ENCODE measurements around the gene CRYBA2. TPM values are rescaled to one million over a fixed set of nuclear protein-coding genes. Genes with fewer than 3 reads are reported as not detected.
A peak's percentile ranks its signal among the peaks of the same experiment; 100 is the strongest.

CRYBA2 gene
- total RNA-seq, 1 experiment from 2014 or later = not detected

GRCh38 chr2:218961229-218961628 is 32.0 kb downstream of the CRYBA2 start:
- Histone ChIP-seq H3K27ac (ENCODE audit: low read length) (no peak overlapping the region), H3K4me2 (ENCODE audit: low read depth, low read length, poor library complexity, severe bottlenecking) (no peak overlapping the region), H3K79me2 (ENCODE audit: low read length) (no peaks in the 10 kb centered on the region), H3K4me1 (ENCODE audit: low read length) (peaks cover 24% of the 10 kb centered on the region), H3K9me2 (replicated peaks; ENCODE audit: insufficient read depth, low read length) (no peaks in the 10 kb centered on the region), H3K9me3 (ENCODE audit: low read length) (no peaks in the 10 kb centered on the region), H3K9ac (ENCODE audit: low read length) (no peak overlapping the region), H3K27me3 (ENCODE audit: low read length) (no peaks in the 10 kb centered on the region), H3K4me3 (ENCODE audit: low read length) (no peak overlapping the region), H4K20me1 (ENCODE audit: insufficient read depth, low read depth, low read length) (no peaks in the 10 kb centered on the region), H3K36me3 (ENCODE audit: insufficient read depth, low read length) (no peaks in the 10 kb centered on the region), H2AFZ (ENCODE audit: low read length) (no peak overlapping the region)
- DNase-seq = no peak

GRCh38 chr2:218960309-218961165 is 32.7 kb downstream of the CRYBA2 start:
- no peaks in the 10 kb centered on the region for H3K79me2 ChIP-seq (ENCODE audit: low read length)
- H2AFZ ChIP-seq (ENCODE audit: low read length) = no peak overlapping the region
- H3K9ac ChIP-seq (ENCODE audit: low read length) = no peak overlapping the region
- no peaks in the 10 kb centered on the region for H3K27me3 ChIP-seq (ENCODE audit: low read length)
- no peak overlapping the region for H3K4me3 ChIP-seq (ENCODE audit: low read length)
- DNase-seq = no peak
- no peaks in the 10 kb centered on the region for H3K9me3 ChIP-seq (ENCODE audit: low read length)
- no peaks in the 10 kb centered on the region for H3K9me2 ChIP-seq (replicated peaks; ENCODE audit: insufficient read depth, low read length)
- peaks cover 24% of the 10 kb centered on the region for H3K4me1 ChIP-seq (ENCODE audit: low read length)
- no peak overlapping the region for H3K27ac ChIP-seq (ENCODE audit: low read length)
- no peak overlapping the region for H3K4me2 ChIP-seq (ENCODE audit: low read depth, low read length, poor library complexity, severe bottlenecking)
- no peaks in the 10 kb centered on the region for H3K36me3 ChIP-seq (ENCODE audit: insufficient read depth, low read length)
- no peaks in the 10 kb centered on the region for H4K20me1 ChIP-seq (ENCODE audit: insufficient read depth, low read depth, low read length)

GRCh38 chr2:218959761-218960308 is 33.4 kb downstream of the CRYBA2 start:
- Histone ChIP-seq H2AFZ (ENCODE audit: low read length) (no peak overlapping the region), H4K20me1 (ENCODE audit: insufficient read depth, low read depth, low read length) (no peaks in the 10 kb centered on the region), H3K4me1 (ENCODE audit: low read length) (peaks cover 23% of the 10 kb centered on the region), H3K9me2 (replicated peaks; ENCODE audit: insufficient read depth, low read length) (no peaks in the 10 kb centered on the region), H3K9ac (ENCODE audit: low read length) (peak overlapping the region; percentile 65), H3K4me2 (ENCODE audit: low read depth, low read length, poor library complexity, severe bottlenecking) (peak overlapping the region; percentile 75), H3K4me3 (ENCODE audit: low read length) (peak overlapping the region; percentile 67), H3K36me3 (ENCODE audit: insufficient read depth, low read length) (no peaks in the 10 kb centered on the region), H3K27me3 (ENCODE audit: low read length) (no peaks in the 10 kb centered on the region), H3K27ac (ENCODE audit: low read length) (no peak overlapping the region), H3K9me3 (ENCODE audit: low read length) (no peaks in the 10 kb centered on the region), H3K79me2 (ENCODE audit: low read length) (no peaks in the 10 kb centered on the region)
- no peak for DNase-seq

GRCh38 chr2:218959141-218959731 is 34.0 kb downstream of the CRYBA2 start, which contains the start of gene CDK5R2:
Gene CDK5R2, plus strand, starts transcription at chr2:218959666. Its CDS starts 155 bp downstream, at chr2:218959821.
- Histone ChIP-seq H2AFZ (ENCODE audit: low read length) (peak within 1 kb of the TSS; percentile 90), H3K4me1 (ENCODE audit: low read length) (peaks cover 17% of the 10 kb centered on the region), H3K79me2 (ENCODE audit: low read length) (no peaks in the 10 kb centered on the region), H3K27me3 (ENCODE audit: low read length) (no peaks in the 10 kb centered on the region), H3K9me3 (ENCODE audit: low read length) (no peaks in the 10 kb centered on the region), H4K20me1 (ENCODE audit: insufficient read depth, low read depth, low read length) (no peaks in the 10 kb centered on the region), H3K27ac (ENCODE audit: low read length) (no peak within 1 kb of the TSS), H3K4me3 (ENCODE audit: low read length) (peak within 1 kb of the TSS; percentile 67), H3K4me2 (ENCODE audit: low read depth, low read length, poor library complexity, severe bottlenecking) (peak within 1 kb of the TSS; percentile 75), H3K9me2 (replicated peaks; ENCODE audit: insufficient read depth, low read length) (no peaks in the 10 kb centered on the region), H3K36me3 (ENCODE audit: insufficient read depth, low read length) (no peaks in the 10 kb centered on the region), H3K9ac (ENCODE audit: low read length) (peak within 1 kb of the TSS; percentile 69)
- peak; percentile 98 for DNase-seq

GRCh38 chr2:218958276-218958675 is 34.9 kb downstream of the CRYBA2 start:
- no peaks in the 10 kb centered on the region for H3K9me3 ChIP-seq (ENCODE audit: low read length)
- no peaks in the 10 kb centered on the region for H3K27me3 ChIP-seq (ENCODE audit: low read length)
- no peak for DNase-seq
- H3K4me2 ChIP-seq (ENCODE audit: low read depth, low read length, poor library complexity, severe bottlenecking) = no peak overlapping the region
- no peaks in the 10 kb centered on the region for H3K79me2 ChIP-seq (ENCODE audit: low read length)
- H3K4me1 ChIP-seq (ENCODE audit: low read length) = peaks cover 11% of the 10 kb centered on the region
- no peaks in the 10 kb centered on the region for H4K20me1 ChIP-seq (ENCODE audit: insufficient read depth, low read depth, low read length)
- H3K4me3 ChIP-seq (ENCODE audit: low read length) = no peak overlapping the region
- H3K27ac ChIP-seq (ENCODE audit: low read length) = no peak overlapping the region
- H2AFZ ChIP-seq (ENCODE audit: low read length) = no peak overlapping the region
- H3K9me2 ChIP-seq (replicated peaks; ENCODE audit: insufficient read depth, low read length) = no peaks in the 10 kb centered on the region
- no peaks in the 10 kb centered on the region for H3K36me3 ChIP-seq (ENCODE audit: insufficient read depth, low read length)
- H3K9ac ChIP-seq (ENCODE audit: low read length) = no peak overlapping the region

GRCh38 chr2:218957671-218958070 is 35.6 kb downstream of the CRYBA2 start:
- H3K9ac ChIP-seq (ENCODE audit: low read length) = no peak overlapping the region
- H3K9me2 ChIP-seq (replicated peaks; ENCODE audit: insufficient read depth, low read length) = no peaks in the 10 kb centered on the region
- H2AFZ ChIP-seq (ENCODE audit: low read length) = no peak overlapping the region
- no peaks in the 10 kb centered on the region for H3K79me2 ChIP-seq (ENCODE audit: low read length)
- no peak overlapping the region for H3K4me3 ChIP-seq (ENCODE audit: low read length)
- DNase-seq = no peak
- no peaks in the 10 kb centered on the region for H3K27me3 ChIP-seq (ENCODE audit: low read length)
- H3K9me3 ChIP-seq (ENCODE audit: low read length) = no peaks in the 10 kb centered on the region
- H3K27ac ChIP-seq (ENCODE audit: low read length) = no peak overlapping the region
- peaks cover 11% of the 10 kb centered on the region for H3K4me1 ChIP-seq (ENCODE audit: low read length)
- H3K4me2 ChIP-seq (ENCODE audit: low read depth, low read length, poor library complexity, severe bottlenecking) = no peak overlapping the region
- H3K36me3 ChIP-seq (ENCODE audit: insufficient read depth, low read length) = no peaks in the 10 kb centered on the region
- no peaks in the 10 kb centered on the region for H4K20me1 ChIP-seq (ENCODE audit: insufficient read depth, low read depth, low read length)

GRCh38 chr2:218956039-218956438 is 37.2 kb downstream of the CRYBA2 start:
- Histone ChIP-seq H3K27me3 (ENCODE audit: low read length) (no peaks in the 10 kb centered on the region), H3K9me3 (ENCODE audit: low read length) (no peaks in the 10 kb centered on the region), H3K4me3 (ENCODE audit: low read length) (no peak overlapping the region), H3K9ac (ENCODE audit: low read length) (no peak overlapping the region), H3K4me2 (ENCODE audit: low read depth, low read length, poor library complexity, severe bottlenecking) (no peak overlapping the region), H4K20me1 (ENCODE audit: insufficient read depth, low read depth, low read length) (no peaks in the 10 kb centered on the region), H3K4me1 (ENCODE audit: low read length) (peaks cover 11% of the 10 kb centered on the region), H3K9me2 (replicated peaks; ENCODE audit: insufficient read depth, low read length) (no peaks in the 10 kb centered on the region), H3K36me3 (ENCODE audit: insufficient read depth, low read length) (no peaks in the 10 kb centered on the region), H3K27ac (ENCODE audit: low read length) (no peak overlapping the region), H2AFZ (ENCODE audit: low read length) (no peak overlapping the region), H3K79me2 (ENCODE audit: low read length) (no peaks in the 10 kb centered on the region)
- DNase-seq = no peak

- Histone ChIP-seq H3K9me3 (ENCODE audit: low read length) (no peaks in the 10 kb centered on the region), H3K4me1 (ENCODE audit: low read length) (peaks cover 9% of the 10 kb centered on the region), H3K9me2 (replicated peaks; ENCODE audit: insufficient read depth, low read length) (no peaks in the 10 kb centered on the region)
Observed at GRCh38 chr2:218954541-218955300, 38.5 kb downstream of the CRYBA2 start.

More at GRCh38 chr2:218954541-218955300, 38.5 kb downstream of the CRYBA2 start:
- no peak overlapping the region for H3K9ac ChIP-seq (ENCODE audit: low read length)
- no peak overlapping the region for H3K4me2 ChIP-seq (ENCODE audit: low read depth, low read length, poor library complexity, severe bottlenecking)
- H3K27me3 ChIP-seq (ENCODE audit: low read length) = no peaks in the 10 kb centered on the region
- no peak overlapping the region for H2AFZ ChIP-seq (ENCODE audit: low read length)
- H3K36me3 ChIP-seq (ENCODE audit: insufficient read depth, low read length) = no peaks in the 10 kb centered on the region
- H4K20me1 ChIP-seq (ENCODE audit: insufficient read depth, low read depth, low read length) = no peaks in the 10 kb centered on the region
- no peak overlapping the region for H3K4me3 ChIP-seq (ENCODE audit: low read length)
- DNase-seq = no peak
- no peak overlapping the region for H3K27ac ChIP-seq (ENCODE audit: low read length)
- H3K79me2 ChIP-seq (ENCODE audit: low read length) = no peaks in the 10 kb centered on the region

Data from Karpas-422 (cell line).